GM21737 (cell line): Measurements from ENCODE around the gene HOXC6.
"Not testable (repeated sequence)": the region's sequence is repeated elsewhere in the genome, so short reads cannot be mapped to it uniquely, and the experiment has no call there.

ENCODE experiments used
- ATAC-seq: cut with Tn5 transposase; IDR thresholded peaks from one replicate; pipeline ENCODE4 v1.9.1; 2021; ENCODE audit warnings: mild to moderate bottlenecking, moderate library complexity; ENCODE audit not compliant: unreplicated experiment

The HOXC6 gene

DNA sequence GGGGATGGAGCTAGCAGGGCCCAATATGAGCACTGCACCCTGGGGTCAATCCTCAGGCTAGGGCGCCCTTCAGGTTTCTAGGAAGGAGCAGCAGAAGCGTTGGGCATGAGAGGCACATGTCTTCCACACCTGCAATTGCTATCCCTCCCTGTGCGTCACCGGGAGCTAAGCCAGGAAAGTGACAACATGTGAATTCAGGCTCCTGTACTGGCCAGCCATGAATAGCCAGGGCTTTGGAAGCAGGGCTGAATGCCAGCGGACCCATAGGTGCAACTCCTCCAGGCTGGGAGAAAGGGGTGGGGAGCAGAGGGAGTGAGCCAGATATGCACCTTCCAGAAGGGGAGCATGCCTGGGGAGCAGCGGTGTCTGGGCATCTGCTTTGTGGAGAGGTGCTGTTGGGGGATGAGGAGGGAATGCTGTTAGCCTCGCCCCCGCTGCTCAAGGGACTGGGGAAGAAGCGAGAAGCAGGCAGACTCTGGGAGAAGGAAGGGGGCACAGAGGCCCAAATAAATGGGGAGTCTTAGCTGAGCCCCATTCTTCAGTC lies 10.7 kb downstream of the HOXC6 start:
- ATAC-seq: no peak

DNA sequence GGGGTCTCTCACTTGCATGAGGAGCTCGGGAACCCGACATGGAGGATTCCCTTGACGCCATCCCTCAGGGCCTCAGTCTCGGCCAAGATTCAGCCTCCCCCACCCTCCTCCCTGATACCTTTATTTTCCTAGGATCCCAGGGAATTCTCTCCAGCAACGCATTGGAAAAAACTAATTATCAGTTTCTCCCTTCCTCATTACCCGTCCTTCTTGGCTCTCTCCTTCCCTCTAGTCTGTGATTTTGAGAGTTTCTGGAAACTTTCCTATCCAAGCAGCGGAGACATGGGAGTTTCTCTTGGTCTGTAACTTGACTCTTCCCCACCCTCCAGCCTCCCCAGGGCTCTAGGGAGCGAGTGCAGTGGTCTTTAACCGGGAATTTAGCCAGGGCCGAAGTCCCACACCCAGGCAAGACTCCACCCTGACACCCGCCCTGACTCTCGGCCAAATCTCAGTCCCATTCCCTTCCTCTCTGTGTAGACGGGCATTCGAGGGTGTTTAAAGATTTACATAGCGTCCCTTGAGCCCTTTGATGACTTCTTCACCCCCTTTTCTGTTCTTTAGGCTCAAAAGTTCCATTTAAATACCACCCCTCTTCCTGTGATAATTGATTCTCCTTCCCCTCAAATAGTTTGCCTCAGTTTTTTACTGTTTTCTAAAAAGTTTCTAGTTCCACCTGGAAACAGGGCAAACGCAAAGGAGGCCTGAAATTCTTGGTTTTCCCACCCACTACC lies 11.3 kb downstream of the HOXC6 start:
- no peak for ATAC-seq

GRCh38 chr12:54040148-54040494 lies 11.9 kb downstream of the HOXC6 start:
- ATAC-seq: no peak

DNA sequence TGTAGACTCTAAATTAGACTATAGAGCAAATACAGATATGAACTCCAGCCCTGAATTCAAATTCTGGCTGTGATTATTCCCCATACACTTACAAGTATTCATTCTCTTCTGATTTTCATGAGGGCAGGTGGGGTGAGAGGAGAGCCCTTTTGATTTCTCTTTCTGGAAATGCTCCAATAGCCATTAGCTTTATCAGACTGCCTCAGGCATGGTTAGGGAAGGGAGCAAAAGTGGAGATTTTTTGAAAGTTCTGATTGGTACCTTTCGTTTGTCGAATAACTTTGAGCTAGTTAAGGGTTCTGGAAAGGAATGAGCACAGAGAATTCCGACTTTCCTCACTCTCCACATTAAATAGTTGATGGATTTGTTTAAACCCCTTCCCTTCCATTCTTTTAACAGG lies 12.4 kb downstream of the HOXC6 start:
- ATAC-seq: no peak

DNA sequence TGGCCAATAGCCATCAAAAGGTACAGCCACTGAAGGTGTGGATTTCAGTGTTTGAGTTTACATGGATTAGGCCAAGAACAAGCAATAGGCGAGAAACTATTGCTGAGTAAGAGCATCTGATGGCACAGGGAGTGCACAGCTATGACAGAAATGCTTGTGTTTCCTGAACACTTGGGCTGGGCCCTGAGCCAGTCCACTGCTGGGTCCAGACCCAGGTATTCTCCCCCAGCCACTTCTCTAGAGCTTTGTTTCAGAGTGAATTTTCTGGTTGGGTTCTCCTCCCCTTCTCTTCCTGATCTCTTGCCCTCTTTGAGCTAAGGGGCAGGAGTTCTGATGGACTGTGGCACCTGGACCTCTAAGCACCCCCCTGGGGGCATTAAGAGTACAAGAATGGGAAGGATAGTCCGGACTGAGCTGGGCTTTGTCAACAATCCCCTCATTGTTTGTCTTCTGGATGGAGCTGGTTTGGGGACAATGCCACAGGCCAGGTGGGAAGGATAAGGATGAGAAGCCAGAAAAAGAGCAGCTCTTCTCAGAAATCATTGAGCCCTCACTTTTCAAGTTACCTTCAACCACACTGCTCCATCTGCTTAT lies 13.0 kb downstream of the HOXC6 start:
- no peak for ATAC-seq

DNA sequence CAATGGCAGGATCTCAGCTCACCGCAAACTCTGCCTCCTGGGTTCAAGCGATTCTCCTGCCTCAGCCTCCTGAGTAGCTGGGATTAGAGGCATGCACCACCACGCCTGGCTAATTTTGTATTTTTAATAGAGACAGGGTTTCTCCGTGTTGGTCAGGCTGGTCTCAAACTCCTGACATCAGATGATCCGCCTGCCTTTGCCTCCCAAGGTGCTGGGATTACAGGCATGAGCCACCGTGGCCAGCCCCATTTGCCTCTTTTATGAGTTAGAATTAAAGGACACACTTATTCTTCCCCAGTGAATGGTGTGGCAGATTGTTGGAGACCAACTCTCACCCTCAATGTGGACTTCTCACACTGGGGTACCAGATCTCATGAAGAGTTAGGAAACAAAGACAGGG lies 13.8 kb downstream of the HOXC6 start:
- not testable (repeated sequence) for ATAC-seq

GRCh38 chr12:54042970-54043853 lies 15.0 kb downstream of the HOXC6 start:
- no peak for ATAC-seq

- no peak for ATAC-seq
Measured at GRCh38 chr12:54044425-54045103, 16.3 kb downstream of the HOXC6 start.

DNA sequence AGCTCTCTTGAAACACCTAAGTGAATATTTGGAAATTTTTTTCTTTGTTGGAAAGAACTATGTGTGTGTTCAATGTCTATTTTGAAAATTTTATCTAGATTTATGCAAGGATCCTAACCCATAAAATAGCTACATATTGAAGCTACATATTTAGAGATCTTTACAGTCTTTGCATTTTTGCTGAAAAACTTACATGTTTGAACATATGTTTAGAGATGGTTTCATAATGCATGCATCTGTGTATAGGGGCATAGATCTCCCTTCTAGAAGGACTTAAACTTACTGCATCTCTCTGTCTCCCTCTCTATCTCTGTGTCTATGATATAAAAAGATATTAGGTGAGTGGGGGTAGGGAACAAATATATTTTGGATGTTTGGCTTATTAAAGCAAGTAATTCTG lies 17.2 kb downstream of the HOXC6 start:
- ATAC-seq: no peak

DNA sequence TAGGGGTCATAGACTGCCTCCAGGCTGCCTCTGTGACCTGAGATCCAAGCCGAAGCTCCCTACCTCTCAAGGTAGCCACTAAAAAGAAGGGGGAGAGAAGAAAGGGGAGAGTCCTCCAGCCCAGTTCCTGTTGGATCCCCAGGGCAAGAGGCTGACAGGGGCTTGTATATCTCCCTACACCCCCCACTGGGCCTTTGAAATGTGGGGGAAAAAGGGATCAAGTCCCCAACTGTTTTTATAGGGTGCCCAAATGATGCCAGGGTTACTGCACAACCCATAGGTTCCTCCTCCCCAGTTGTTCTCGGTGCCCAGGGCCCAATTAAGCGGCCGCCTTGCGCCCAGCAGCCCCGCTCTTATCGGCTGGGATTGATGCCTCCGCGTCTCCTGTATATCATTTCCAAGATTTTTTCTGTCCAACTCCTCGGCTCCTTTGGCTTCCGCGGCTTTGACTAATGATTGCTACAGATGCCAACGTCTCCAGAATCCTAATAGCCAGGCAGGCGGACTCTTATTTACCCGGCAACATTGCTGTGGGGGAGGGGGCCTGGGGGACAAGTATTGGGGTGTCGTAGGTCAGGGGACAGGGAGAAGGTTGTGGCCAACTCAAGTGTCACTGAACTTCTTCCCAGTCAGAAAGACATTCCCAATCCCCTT lies 17.8 kb downstream of the HOXC6 start:
- ATAC-seq: no peak

- ATAC-seq: no peak
Measured at GRCh38 chr12:54046809-54047159, 18.5 kb downstream of the HOXC6 start.

DNA sequence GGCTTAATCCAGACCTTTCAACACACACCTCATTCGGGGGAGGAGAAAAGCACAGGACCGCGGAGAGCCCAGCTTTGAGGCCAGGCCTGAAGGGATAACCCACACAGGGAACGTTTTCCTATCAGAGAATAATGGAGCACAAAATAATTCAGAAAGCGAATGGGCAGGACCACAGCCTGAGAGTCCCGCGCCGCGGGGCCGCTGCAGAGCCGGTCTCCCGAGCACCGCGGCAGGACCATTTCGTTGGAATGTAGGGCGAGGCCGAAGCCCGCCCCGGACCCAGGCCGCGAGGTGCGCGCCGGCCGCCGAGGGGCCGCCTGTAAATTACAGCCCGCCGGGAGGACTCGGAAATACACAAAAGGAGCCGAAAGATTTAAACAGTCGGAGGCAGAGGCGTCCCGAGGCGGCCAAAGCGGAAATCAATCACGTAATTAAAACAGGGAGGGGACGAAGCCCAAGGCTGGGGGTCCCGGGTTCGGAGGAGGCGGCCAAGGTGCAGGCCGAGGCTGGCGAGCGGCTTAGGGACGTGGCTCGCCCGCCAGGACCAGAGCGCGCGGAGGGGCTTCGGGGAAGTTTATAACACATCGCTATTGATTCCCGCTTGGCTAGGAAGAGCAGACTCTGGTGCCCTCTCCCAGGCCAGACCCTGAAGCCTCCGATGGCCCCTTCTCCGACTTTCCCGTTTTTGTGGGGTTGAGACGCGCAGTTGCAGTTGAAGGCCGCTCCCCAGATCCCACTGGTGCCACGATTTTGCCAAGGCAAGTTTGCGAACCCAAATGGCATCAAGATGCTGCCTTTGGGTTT lies 19.1 kb downstream of the HOXC6 start:
- no peak for ATAC-seq

- ATAC-seq: no peak
Measured at GRCh38 chr12:54047964-54048303, 19.7 kb downstream of the HOXC6 start.

DNA sequence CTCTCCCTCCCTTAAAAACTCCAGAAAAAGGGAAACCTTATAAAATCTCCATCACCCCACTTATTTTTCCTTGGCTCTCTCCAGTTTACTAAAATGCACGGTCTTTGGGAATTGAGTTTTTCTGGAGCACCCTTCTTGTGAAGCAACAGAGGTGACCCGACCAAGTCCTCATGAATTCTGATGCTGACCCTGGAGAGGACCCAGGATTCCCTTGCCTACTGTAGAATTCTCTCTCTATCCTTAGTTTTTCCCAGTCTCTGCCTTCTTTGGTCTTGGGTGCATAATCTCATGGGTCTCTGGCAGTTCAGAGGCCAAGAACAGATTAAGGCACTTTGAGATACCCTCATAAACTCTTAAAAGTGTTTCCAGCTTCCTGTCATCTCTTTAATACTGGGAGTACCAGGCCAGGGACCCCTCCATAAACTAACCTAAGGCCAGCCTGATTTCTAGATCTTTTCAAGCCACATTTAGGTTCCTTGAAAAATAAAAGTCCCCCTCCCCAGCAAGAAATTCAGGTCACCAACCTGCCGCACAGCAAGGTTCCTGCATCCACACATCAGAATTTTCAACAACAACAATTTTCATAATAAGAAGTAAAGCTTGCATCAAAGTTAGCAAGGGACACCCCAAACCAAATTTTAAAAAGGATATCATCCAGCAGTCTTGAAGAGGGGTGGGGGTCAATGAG lies 20.3 kb downstream of the HOXC6 start:
- no peak for ATAC-seq

DNA sequence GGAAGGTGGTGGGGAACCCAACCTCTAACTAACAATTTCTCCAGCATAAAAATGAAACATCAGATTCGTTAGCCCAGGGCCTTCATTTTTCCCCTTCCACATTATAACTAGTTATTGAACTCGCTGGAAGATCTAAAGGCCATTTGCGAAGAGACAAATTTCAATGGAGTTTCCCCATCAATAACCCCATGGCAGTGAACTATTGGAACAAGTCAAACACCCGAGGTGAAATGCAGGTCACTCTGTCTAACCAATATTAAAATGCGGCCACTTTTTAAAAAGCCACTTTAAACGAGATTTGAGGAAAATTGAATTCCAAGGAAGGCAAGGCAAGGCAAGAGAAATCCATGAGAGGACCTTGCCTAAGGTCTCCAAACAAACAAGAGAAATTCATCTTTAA lies 20.9 kb downstream of the HOXC6 start:
- ATAC-seq: no peak

- ATAC-seq: no peak
Measured at GRCh38 chr12:54050482-54050810, 22.2 kb downstream of the HOXC6 start.

DNA sequence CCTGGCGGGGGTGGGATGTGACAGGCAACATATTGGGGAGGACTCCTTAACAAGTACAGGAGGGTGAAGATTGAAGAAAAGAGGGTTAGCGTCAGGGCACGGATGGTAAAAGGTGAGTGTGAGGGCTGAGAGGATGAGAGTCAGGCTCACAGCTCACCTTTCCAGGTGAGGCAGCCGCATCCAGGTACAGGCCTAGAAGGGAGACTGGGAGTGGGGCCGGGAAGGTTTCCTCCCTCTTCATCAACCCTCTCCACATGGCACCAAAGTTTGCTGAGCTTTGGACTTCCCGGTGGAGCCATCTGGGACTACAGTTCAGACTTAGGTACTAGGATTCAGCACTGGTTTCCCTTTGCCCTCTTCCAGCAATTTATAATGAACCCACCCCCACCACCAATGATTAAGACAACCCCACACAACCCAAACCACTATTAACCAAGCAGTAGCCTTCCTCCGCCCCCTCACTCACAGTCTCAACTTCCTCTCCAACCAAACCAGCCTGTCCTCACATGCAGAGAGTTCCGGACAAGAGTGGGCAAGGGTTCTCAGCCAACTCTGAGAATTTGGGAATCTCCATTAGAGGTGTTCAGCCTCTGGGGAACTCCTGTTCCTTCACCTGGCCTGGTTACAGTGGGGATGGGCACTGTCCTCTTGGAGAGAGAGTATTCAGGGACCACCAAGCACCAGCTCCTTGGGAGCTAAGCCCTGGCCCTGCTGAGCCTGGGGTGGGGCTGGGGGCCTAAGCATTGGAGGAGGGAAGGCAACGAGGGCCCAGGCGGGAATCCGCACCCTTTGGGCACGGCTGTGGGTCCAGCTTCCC lies 23.0 kb downstream of the HOXC6 start:
- ATAC-seq: no peak

GRCh38 chr12:54051874-54052437 lies 23.7 kb downstream of the HOXC6 start:
- no peak for ATAC-seq
